Measurements from ENCODE around the gene MACROH2A1.

DNA sequence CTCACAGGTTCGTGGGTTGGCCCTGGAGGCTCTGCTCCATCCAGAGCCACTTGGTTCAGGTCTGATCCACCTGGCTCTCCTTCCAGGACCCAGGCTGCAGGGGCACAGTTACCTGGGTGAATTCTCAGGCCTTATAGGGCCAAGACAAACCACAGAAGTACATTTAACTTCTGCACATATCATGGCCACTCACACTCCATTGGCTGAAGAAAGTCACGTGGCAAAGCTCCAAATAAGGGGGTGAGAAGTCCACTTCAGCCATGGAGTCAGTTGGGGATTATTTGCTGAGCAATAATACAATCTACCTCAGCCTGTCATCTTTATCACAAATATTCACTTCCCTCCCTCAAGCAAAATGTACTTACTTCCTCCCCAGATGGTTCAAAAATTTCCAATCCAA, 83.6 kb downstream of the MACROH2A1 start:
- no peak for TF ChIP-seq BACH2 (CRISPR knock-in tag; IDR thresholded peaks at IDR 0.05; ENCODE audit: borderline replicate concordance)
- no peak for TF ChIP-seq ZFP3 (CRISPR knock-in tag; IDR thresholded peaks at IDR 0.05)
- TF ChIP-seq RARB (CRISPR knock-in tag; IDR thresholded peaks at IDR 0.05) = no peak
- no peak for TF ChIP-seq ISL1 (CRISPR knock-in tag; IDR thresholded peaks at IDR 0.05)
- no peak for TF ChIP-seq TOX (CRISPR knock-in tag; IDR thresholded peaks at IDR 0.05; ENCODE audit: borderline replicate concordance)
- TF ChIP-seq TCF4 (CRISPR knock-in tag; IDR thresholded peaks at IDR 0.05; ENCODE audit: borderline replicate concordance) = no peak
- no peak for TF ChIP-seq ZNF70 (CRISPR knock-in tag; IDR thresholded peaks at IDR 0.05)
- no peak for TF ChIP-seq OSR1 (CRISPR knock-in tag; IDR thresholded peaks at IDR 0.05)
- no peak for TF ChIP-seq PATZ1 (CRISPR knock-in tag; IDR thresholded peaks at IDR 0.05; ENCODE audit: borderline replicate concordance)
- no peak for TF ChIP-seq ARNTL (CRISPR knock-in tag; IDR thresholded peaks at IDR 0.05; ENCODE audit: borderline replicate concordance, low read depth)
- no peak for TF ChIP-seq ZFP30 (CRISPR knock-in tag; IDR thresholded peaks at IDR 0.05)
- TF ChIP-seq ZNF565 (CRISPR knock-in tag; conservative IDR thresholded peaks at IDR 0.05; ENCODE audit: low read depth) = no peak

Measured in SK-N-SH treated with all-trans-retinoic acid at 6 μM for 48 hours (cell line).